Mesenchymal stem cell (in vitro differentiated cells and primary cell): ENCODE data around the gene SLC25A45.

ENCODE experiments used
- DNase-seq: peaks from one replicate; pipeline ENCODE4 v3.0.0-alpha.2; 2013
- H2AFZ ChIP-seq: one replicate; pipeline ENCODE4 v1.6.1; 2013; ENCODE audit warnings: low read depth, mild to moderate bottlenecking, control low read depth, inconsistent platforms, low read length, moderate library complexity
- H2AK5ac ChIP-seq: 2 replicates; pipeline ENCODE4 v1.6.1; 2013; ENCODE audit warnings: low read length, moderate library complexity, mild to moderate bottlenecking, inconsistent platforms; ENCODE audit not compliant: severe bottlenecking
- H2BK120ac ChIP-seq: one replicate; pipeline ENCODE4 v1.6.1; 2013; ENCODE audit warnings: low read depth, mild to moderate bottlenecking, inconsistent platforms, low read length, moderate library complexity
- H2BK12ac ChIP-seq, 2 experiments: one replicate each; pipeline ENCODE4 v1.6.1; 2013; ENCODE audit warnings: inconsistent platforms in 2 of 2, low read length in 2 of 2, mild to moderate bottlenecking in 2 of 2, moderate library complexity in 2 of 2, control low read depth in 1 of 2
- H2BK15ac ChIP-seq: one replicate; pipeline ENCODE4 v1.6.1; 2013; ENCODE audit warnings: mild to moderate bottlenecking, low read depth, inconsistent platforms; ENCODE audit not compliant: poor library complexity, severe bottlenecking
- H2BK5ac ChIP-seq: 2 replicates; pipeline ENCODE4 v1.6.1; 2013; ENCODE audit warnings: low read depth, mild to moderate bottlenecking, low read length, control low read depth, inconsistent platforms; ENCODE audit not compliant: poor library complexity, severe bottlenecking
- H3K14ac ChIP-seq, 2 experiments: one replicate each; pipeline ENCODE4 v1.6.1; 2013; ENCODE audit warnings: inconsistent platforms in 2 of 2, low read length in 2 of 2, control low read depth in 1 of 2, mild to moderate bottlenecking in 1 of 2, moderate library complexity in 1 of 2
- H3K18ac ChIP-seq, 2 experiments: one replicate each; pipeline ENCODE4 v1.6.1; 2013; ENCODE audit warnings: inconsistent platforms in 2 of 2, low read length in 2 of 2, control low read depth in 1 of 2, low read depth in 1 of 2, mild to moderate bottlenecking in 1 of 2
- H3K23ac ChIP-seq, 2 experiments: one replicate each; pipeline ENCODE4 v1.6.1; 2013; ENCODE audit warnings: inconsistent platforms in 2 of 2, low read length in 2 of 2, mild to moderate bottlenecking in 2 of 2, moderate library complexity in 2 of 2, control low read depth in 1 of 2
- H3K27ac ChIP-seq: 2 replicates; pipeline ENCODE4 v1.5.1; 2013; ENCODE audit warnings: mild to moderate bottlenecking, moderate library complexity, low read length, control low read depth, inconsistent platforms; ENCODE audit not compliant: poor library complexity, severe bottlenecking
- H3K27me3 ChIP-seq, 2 experiments: 2 replicates each; pipeline versions ENCODE4 v1.6.1 to v1.7.0; 2013; ENCODE audit warnings: low read length in 2 of 2, mild to moderate bottlenecking in 2 of 2, moderate library complexity in 2 of 2, control low read depth in 1 of 2, inconsistent platforms in 1 of 2; ENCODE audit not compliant: control insufficient read depth in 1 of 2, insufficient read depth in 1 of 2
- H3K36me3 ChIP-seq, 2 experiments: 2 replicates each; pipeline versions ENCODE4 v1.6.1 to v1.7.0; 2013; ENCODE audit warnings: low read length in 2 of 2, control low read depth in 1 of 2, inconsistent platforms in 1 of 2, low read depth in 1 of 2, mild to moderate bottlenecking in 1 of 2; ENCODE audit not compliant: insufficient read depth in 2 of 2, control insufficient read depth in 1 of 2
- H3K4ac ChIP-seq, 2 experiments: one replicate each; pipeline ENCODE4 v1.6.1; 2013; ENCODE audit warnings: inconsistent platforms in 2 of 2, low read length in 2 of 2, mild to moderate bottlenecking in 2 of 2, moderate library complexity in 2 of 2, control low read depth in 1 of 2, low read depth in 1 of 2
- H3K4me1 ChIP-seq: 2 replicates; pipeline ENCODE4 v1.6.1; 2013; ENCODE audit warnings: low read depth, low read length, control low read depth; ENCODE audit not compliant: control insufficient read depth, insufficient read depth
- H3K4me2 ChIP-seq: 2 replicates; pipeline ENCODE4 v1.6.1; 2013; ENCODE audit warnings: low read length, mild to moderate bottlenecking, inconsistent platforms; ENCODE audit not compliant: poor library complexity, severe bottlenecking
- H3K4me3 ChIP-seq, 2 experiments: 2 replicates each; pipeline versions ENCODE4 v1.5.1 to v1.7.0; 2013; ENCODE audit warnings: low read length in 2 of 2, mild to moderate bottlenecking in 2 of 2, control low read depth in 1 of 2, low read depth in 1 of 2; ENCODE audit not compliant: insufficient read depth in 1 of 2
- H3K79me1 ChIP-seq: replicated peaks from 2 replicates; pipeline ENCODE4 v1.6.1; 2013; ENCODE audit warnings: mild to moderate bottlenecking, control low read depth, low read length, inconsistent platforms; ENCODE audit not compliant: poor library complexity, severe bottlenecking
- H3K9ac ChIP-seq: 2 replicates; pipeline ENCODE4 v1.7.0; 2013; ENCODE audit warnings: mild to moderate bottlenecking, low read length, moderate library complexity
- H3K9me3 ChIP-seq: 2 replicates; pipeline ENCODE4 v1.7.0; 2013; ENCODE audit warnings: mild to moderate bottlenecking, low read length; ENCODE audit not compliant: control insufficient read depth
- H4K8ac ChIP-seq: one replicate; pipeline ENCODE4 v1.6.1; 2013; ENCODE audit warnings: inconsistent platforms, mild to moderate bottlenecking, low read length, moderate library complexity
- H4K91ac ChIP-seq: one replicate; pipeline ENCODE4 v1.6.1; 2013; ENCODE audit warnings: mild to moderate bottlenecking, low read length, inconsistent platforms
- WGBS: methylation state at CpG from one replicate; pipeline ENCODE4 v1.1.7; 2013; ENCODE audit warnings: mixed read lengths; 5-methylcytosine and 5-hydroxymethylcytosine counted together

SLC25A45 gene

GRCh38 chr11:65329478-65329877 lies 53.0 kb downstream of the SLC25A45 start:
- no peaks in the 10 kb centered on the region for H3K79me1 ChIP-seq
- no peak overlapping the region for H4K91ac ChIP-seq
- H2BK120ac ChIP-seq, result no peak overlapping the region
- no peak overlapping the region for H3K4me2 ChIP-seq
- H2AK5ac ChIP-seq, result no peak overlapping the region
- no peaks in the 10 kb centered on the region for H3K27me3 ChIP-seq
- peak overlapping the region; percentile 67 for H3K9ac ChIP-seq
- no peak for DNase-seq
- H3K36me3 ChIP-seq, result no peaks in the 10 kb centered on the region
- no peak overlapping the region for H3K18ac ChIP-seq
- no peak overlapping the region for H2BK5ac ChIP-seq
- H3K4me3 ChIP-seq, result no peak overlapping the region
- no peak overlapping the region for H3K23ac ChIP-seq
- no peak overlapping the region for H3K4ac ChIP-seq
- H3K27ac ChIP-seq, result no peak overlapping the region
- no peaks in the 10 kb centered on the region for H3K4me1 ChIP-seq
- WGBS, result 75% methylated on average over 2 of the region's 2 CpGs
- no peak overlapping the region for H3K14ac ChIP-seq
- H2BK15ac ChIP-seq, result no peak overlapping the region
- no peak overlapping the region for H2BK12ac ChIP-seq
- H3K9me3 ChIP-seq, result no peaks in the 10 kb centered on the region
- H4K8ac ChIP-seq, result no peak overlapping the region
- no peak overlapping the region for H2AFZ ChIP-seq

DNA sequence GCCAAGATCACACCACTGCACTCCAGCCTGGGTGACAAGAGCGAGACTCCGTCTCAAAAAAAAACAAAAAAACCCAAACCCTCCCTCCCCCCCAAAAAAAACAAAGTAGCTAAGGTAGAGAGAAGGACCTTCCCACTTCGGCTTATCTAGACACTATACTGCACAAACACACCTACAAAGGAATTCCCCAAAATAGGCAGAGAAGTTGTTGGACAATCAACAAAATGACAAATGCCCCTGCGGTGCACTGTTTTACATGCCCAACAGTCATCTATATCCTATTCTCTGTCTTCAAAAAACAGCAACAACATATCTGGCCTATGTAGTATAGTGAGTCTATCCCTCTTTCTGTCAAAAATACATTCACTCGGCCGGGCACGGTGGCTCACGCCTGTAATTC lies 55.4 kb downstream of the SLC25A45 start:
- Histone ChIP-seq H3K14ac (no peak overlapping the region), H3K79me1 (peaks cover 6% of the 10 kb centered on the region), H2AK5ac (no peak overlapping the region), H2AFZ (no peak overlapping the region), H3K4me1 (peaks cover 2% of the 10 kb centered on the region), H3K9ac (no peak overlapping the region), H3K4ac (no peak overlapping the region), H4K91ac (no peak overlapping the region), H3K18ac (no peak overlapping the region), H3K4me2 (no peak overlapping the region), H4K8ac (no peak overlapping the region), H2BK120ac (no peak overlapping the region), H2BK12ac (no peak overlapping the region), H3K23ac (no peak overlapping the region), H2BK15ac (no peak overlapping the region), H3K9me3 (no peaks in the 10 kb centered on the region), H3K27me3 (no peaks in the 10 kb centered on the region), H3K36me3 (peaks cover 18 to 20% of the 10 kb centered on the region in 2 experiments), H3K4me3 (no peak overlapping the region), H3K27ac (no peak overlapping the region), H2BK5ac (no peak overlapping the region)
- DNase-seq, result no peak
- WGBS, result 90% methylated on average over 8 of the region's 8 CpGs

DNA sequence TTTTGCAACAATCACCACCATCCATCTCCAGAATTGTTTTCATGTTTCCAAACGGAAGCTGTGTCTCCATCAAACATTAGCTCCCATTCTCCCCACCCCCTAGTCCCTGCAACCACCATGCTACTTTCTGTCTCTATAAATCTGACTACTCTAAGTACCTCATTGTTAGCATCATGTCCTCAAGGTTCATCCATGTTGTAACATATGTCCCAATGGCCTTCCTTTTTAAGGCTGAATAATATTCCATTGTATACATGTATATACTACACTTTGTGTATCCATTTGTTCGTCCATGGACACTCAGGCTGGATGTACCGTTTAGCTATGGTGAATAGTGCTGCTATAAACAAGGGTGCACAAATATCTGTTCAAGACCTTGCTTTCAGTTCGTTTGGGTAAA lies 57.0 kb downstream of the SLC25A45 start:
- H3K27ac ChIP-seq, result no peak overlapping the region
- H2BK120ac ChIP-seq, result no peak overlapping the region
- H4K8ac ChIP-seq, result no peak overlapping the region
- no peak overlapping the region for H3K4me3 ChIP-seq
- H3K9ac ChIP-seq, result no peak overlapping the region
- H2BK12ac ChIP-seq, result no peak overlapping the region
- H2AFZ ChIP-seq, result no peak overlapping the region
- no peak overlapping the region for H2AK5ac ChIP-seq
- no peak overlapping the region for H2BK15ac ChIP-seq
- H3K4me2 ChIP-seq, result no peak overlapping the region
- DNase-seq, result no peak
- H3K79me1 ChIP-seq, result peaks cover 19% of the 10 kb centered on the region
- WGBS, result 88% methylated on average over 4 of the region's 4 CpGs
- H3K23ac ChIP-seq, result no peak overlapping the region
- H3K4ac ChIP-seq, result no peak overlapping the region
- H3K9me3 ChIP-seq, result no peaks in the 10 kb centered on the region
- no peak overlapping the region for H3K18ac ChIP-seq
- no peak overlapping the region for H2BK5ac ChIP-seq
- peaks cover 34 to 36% of the 10 kb centered on the region in 2 experiments for H3K36me3 ChIP-seq
- no peaks in the 10 kb centered on the region for H3K27me3 ChIP-seq
- H3K14ac ChIP-seq, result no peak overlapping the region
- peaks cover 2% of the 10 kb centered on the region for H3K4me1 ChIP-seq
- no peak overlapping the region for H4K91ac ChIP-seq
